ENCODE measurements around the gene CSGALNACT2.
A peak's percentile ranks its signal among the peaks of the same experiment; 100 is the strongest.

Gene CSGALNACT2

DNA sequence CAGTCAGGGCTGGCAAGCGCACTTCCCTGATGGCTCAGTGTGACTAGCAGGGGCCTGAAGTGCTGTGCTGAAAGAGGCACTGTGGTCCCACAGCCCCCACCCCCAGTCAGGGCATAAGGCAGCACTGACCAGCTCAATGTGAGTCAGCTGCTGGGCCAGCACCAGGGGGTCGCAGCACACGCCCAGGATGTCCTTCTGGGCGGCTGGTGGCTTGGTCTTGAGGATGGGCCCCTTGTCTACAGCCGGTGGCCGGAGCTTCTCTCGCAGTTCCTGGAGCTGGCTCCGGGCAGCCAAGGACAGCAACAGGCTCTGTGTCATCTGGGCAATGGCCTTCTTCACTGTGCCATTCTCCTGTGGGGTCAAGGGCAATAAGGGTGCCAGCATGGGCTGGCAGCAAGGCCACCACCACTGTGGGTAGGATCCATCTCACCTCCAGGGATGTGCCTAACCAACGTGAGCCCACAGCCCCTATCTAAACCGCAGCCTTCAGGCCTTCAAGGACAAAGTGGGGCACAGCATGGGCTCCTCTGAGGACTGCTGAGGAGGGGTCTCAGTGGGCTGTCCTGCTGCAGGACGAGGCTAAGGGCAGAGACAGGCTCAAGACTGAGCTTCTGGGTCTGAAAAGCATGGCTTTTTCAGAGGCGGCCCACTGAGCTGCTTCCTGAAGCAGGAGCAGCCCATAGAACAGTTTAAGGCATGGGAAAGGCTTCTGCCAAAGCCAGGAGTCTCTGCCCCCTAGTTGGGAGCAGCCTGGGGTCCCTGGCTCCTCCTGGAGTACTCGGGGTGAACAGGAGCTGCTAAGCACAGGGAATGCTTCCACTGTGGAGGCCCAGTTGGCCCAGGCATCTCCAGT is 62.5 kb downstream of the CSGALNACT2 start:
- Histone ChIP-seq H3K36me3 (ENCODE audit: control insufficient read depth in 2 of 2, insufficient read depth in 2 of 2, low read length in 2 of 2) (no peaks in the 10 kb centered on the region), H3K4me3 (ENCODE audit: low read length in 2 of 2) (no peak overlapping the region), H3K4me1 (ENCODE audit: control insufficient read depth in 2 of 2, insufficient read depth in 2 of 2, low read length in 2 of 2) (peaks cover 0 to 2% of the 10 kb centered on the region in 2 donors), H3K9ac (ENCODE audit: low read depth in 1 of 2, low read length in 2 of 2) (no peak overlapping the region), H3K9me3 (ENCODE audit: control insufficient read depth in 2 of 2, low read length in 2 of 2) (no peaks in the 10 kb centered on the region), H3K27ac (ENCODE audit: low read depth in 2 of 2, low read length in 2 of 2) (no peak overlapping the region), H3K27me3 (ENCODE audit: control insufficient read depth in 2 of 2, insufficient read depth in 2 of 2, low read length in 2 of 2) (no peaks in the 10 kb centered on the region)

DNA sequence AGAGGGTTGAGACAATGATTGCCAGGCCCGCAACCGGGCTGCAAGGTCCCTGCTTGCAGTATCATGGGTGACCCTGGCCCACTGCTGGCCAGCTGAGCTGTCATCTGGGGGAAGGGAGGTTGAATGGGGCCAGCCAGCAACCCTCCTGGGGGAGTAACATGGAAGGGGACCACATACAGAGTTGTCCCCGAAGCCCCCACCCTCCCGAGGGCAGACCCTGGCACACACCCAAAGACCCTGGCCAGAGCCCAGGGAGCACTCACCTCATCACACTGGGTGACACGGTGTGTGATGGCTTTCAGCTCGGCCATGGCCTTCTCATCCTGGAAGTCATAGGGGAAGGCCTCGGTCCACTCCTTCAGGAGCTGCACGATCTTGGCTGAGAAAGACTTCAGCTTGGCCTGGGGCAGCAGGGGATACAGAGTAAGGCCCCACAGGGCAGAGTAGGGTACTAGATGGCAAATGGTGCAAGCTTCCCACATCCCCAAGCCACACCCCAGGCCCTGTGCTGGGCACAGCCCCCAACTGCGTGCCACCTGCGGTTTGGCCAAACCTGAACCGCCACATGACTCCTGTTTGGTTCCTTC is 63.4 kb downstream of the CSGALNACT2 start:
- no peaks in the 10 kb centered on the region for H3K36me3 ChIP-seq (ENCODE audit: control insufficient read depth in 2 of 2, insufficient read depth in 2 of 2, low read length in 2 of 2)
- H3K4me1 ChIP-seq (ENCODE audit: control insufficient read depth in 2 of 2, insufficient read depth in 2 of 2, low read length in 2 of 2), result peaks cover 0 to 2% of the 10 kb centered on the region in 2 donors
- peak overlapping the region in 1 of 2 donors; percentile 63 for H3K4me3 ChIP-seq (ENCODE audit: low read length in 2 of 2)
- H3K27ac ChIP-seq (ENCODE audit: low read depth in 2 of 2, low read length in 2 of 2), result no peak overlapping the region
- no peak overlapping the region for H3K9ac ChIP-seq (ENCODE audit: low read depth in 1 of 2, low read length in 2 of 2)
- no peaks in the 10 kb centered on the region for H3K9me3 ChIP-seq (ENCODE audit: control insufficient read depth in 2 of 2, low read length in 2 of 2)
- H3K27me3 ChIP-seq (ENCODE audit: control insufficient read depth in 2 of 2, insufficient read depth in 2 of 2, low read length in 2 of 2), result no peaks in the 10 kb centered on the region

- peak overlapping the region; percentile 33 to 63 for H3K4me3 ChIP-seq (ENCODE audit: low read length in 2 of 2)
- no peak overlapping the region for H3K27ac ChIP-seq (ENCODE audit: low read depth in 2 of 2, low read length in 2 of 2)
- no peaks in the 10 kb centered on the region for H3K36me3 ChIP-seq (ENCODE audit: control insufficient read depth in 2 of 2, insufficient read depth in 2 of 2, low read length in 2 of 2)
- H3K27me3 ChIP-seq (ENCODE audit: control insufficient read depth in 2 of 2, insufficient read depth in 2 of 2, low read length in 2 of 2), result no peaks in the 10 kb centered on the region
- H3K9ac ChIP-seq (ENCODE audit: low read depth in 1 of 2, low read length in 2 of 2), result peak overlapping the region in 1 of 2 donors; percentile 29
- H3K4me1 ChIP-seq (ENCODE audit: control insufficient read depth in 2 of 2, insufficient read depth in 2 of 2, low read length in 2 of 2), result peaks cover 0 to 2% of the 10 kb centered on the region in 2 donors
- no peaks in the 10 kb centered on the region for H3K9me3 ChIP-seq (ENCODE audit: control insufficient read depth in 2 of 2, low read length in 2 of 2)
These were observed 64.0 kb downstream of the CSGALNACT2 start for GRCh38 chr10:43202224-43202656.

DNA sequence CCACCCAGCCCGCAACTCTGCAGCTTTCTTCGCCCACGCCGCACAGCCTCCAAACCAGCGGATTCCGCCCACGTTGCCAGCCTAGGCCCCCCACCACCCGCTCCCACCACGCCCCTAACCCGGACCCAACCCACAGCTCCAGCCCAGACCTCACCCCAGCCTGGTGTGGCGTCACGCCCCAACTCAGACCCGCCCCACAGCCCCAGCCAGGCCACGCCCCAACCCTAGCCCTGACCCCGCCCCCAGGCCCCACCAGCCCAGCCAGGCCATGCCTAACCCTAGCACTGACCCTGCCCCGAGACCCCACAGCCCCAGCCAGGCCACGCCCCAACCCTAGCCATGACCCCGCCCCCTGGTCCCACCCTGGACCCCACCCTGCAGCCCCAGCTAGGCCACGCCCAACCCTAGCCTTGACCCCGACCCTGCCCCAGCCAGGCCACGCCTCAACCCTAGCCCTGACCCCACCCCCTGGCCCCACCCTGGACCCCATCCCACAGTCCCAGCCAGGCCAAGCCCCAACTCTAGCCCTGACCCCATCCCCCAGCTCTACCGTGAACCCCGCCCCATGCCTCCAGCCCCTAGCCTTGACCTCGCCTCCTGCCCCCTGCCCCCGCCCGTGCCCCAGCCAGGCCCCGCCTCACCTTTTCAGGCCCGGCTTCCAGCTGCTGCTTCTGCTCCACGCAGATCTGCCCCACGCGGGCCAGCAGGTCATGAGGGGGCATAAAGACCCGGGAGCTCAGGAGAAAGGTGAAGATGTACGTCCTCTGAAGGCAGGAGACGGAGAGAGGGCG is 64.6 kb downstream of the CSGALNACT2 start:
- Histone ChIP-seq H3K4me3 (ENCODE audit: low read length in 2 of 2) (peak overlapping the region in 1 of 2 donors; percentile 33), H3K4me1 (ENCODE audit: control insufficient read depth in 2 of 2, insufficient read depth in 2 of 2, low read length in 2 of 2) (peaks cover 0 to 2% of the 10 kb centered on the region in 2 donors), H3K27me3 (ENCODE audit: control insufficient read depth in 2 of 2, insufficient read depth in 2 of 2, low read length in 2 of 2) (no peaks in the 10 kb centered on the region), H3K9ac (ENCODE audit: low read depth in 1 of 2, low read length in 2 of 2) (no peak overlapping the region), H3K27ac (ENCODE audit: low read depth in 2 of 2, low read length in 2 of 2) (no peak overlapping the region), H3K36me3 (ENCODE audit: control insufficient read depth in 2 of 2, insufficient read depth in 2 of 2, low read length in 2 of 2) (no peaks in the 10 kb centered on the region), H3K9me3 (ENCODE audit: control insufficient read depth in 2 of 2, low read length in 2 of 2) (no peaks in the 10 kb centered on the region)

DNA sequence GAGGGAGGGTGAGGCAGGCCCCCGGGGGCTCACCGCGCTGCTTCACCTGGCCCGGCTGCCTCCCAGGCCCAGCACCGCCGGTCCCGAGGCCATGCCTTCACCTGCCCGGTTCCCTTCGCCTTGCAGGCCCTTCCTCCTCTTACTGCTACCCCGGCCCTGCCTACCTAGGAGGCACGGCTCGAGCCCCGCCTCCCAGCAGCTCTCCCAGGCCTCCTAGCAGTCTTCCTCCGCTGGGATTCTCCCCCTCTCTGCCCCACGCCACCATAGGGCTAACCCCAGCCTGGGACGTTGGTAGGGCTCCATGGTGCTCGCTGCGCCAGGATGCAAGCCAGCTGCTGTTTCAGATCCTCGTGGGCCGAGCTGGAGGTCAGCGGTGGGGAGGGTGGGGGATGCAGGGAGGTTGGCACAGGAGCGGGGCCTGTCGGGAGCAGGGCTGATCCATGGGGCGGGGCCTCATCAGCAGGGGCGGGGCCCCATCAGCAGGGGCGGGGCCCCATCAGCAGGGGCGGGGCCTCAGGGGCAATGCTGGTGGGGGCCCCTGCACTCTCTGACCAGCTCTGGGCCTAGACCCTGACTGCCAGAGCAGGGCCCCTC is 65.3 kb downstream of the CSGALNACT2 start:
- Histone ChIP-seq H3K27ac (ENCODE audit: low read depth in 2 of 2, low read length in 2 of 2) (no peak overlapping the region), H3K4me3 (ENCODE audit: low read length in 2 of 2) (no peak overlapping the region)

GRCh38 chr10:43204042-43204942 is 66.0 kb downstream of the CSGALNACT2 start:
- Histone ChIP-seq H3K9me3 (ENCODE audit: control insufficient read depth in 2 of 2, low read length in 2 of 2) (no peaks in the 10 kb centered on the region), H3K9ac (ENCODE audit: low read depth in 1 of 2, low read length in 2 of 2) (no peak overlapping the region), H3K36me3 (ENCODE audit: control insufficient read depth in 2 of 2, insufficient read depth in 2 of 2, low read length in 2 of 2) (no peaks in the 10 kb centered on the region), H3K4me1 (ENCODE audit: control insufficient read depth in 2 of 2, insufficient read depth in 2 of 2, low read length in 2 of 2) (peaks cover 0 to 2% of the 10 kb centered on the region in 2 donors), H3K27ac (ENCODE audit: low read depth in 2 of 2, low read length in 2 of 2) (no peak overlapping the region), H3K4me3 (ENCODE audit: low read length in 2 of 2) (no peak overlapping the region), H3K27me3 (ENCODE audit: control insufficient read depth in 2 of 2, insufficient read depth in 2 of 2, low read length in 2 of 2) (no peaks in the 10 kb centered on the region)

More for the DNA sequence above, 65.3 kb downstream of the CSGALNACT2 start:
- Histone ChIP-seq H3K9me3 (ENCODE audit: control insufficient read depth in 2 of 2, low read length in 2 of 2) (no peaks in the 10 kb centered on the region), H3K27me3 (ENCODE audit: control insufficient read depth in 2 of 2, insufficient read depth in 2 of 2, low read length in 2 of 2) (no peaks in the 10 kb centered on the region), H3K4me1 (ENCODE audit: control insufficient read depth in 2 of 2, insufficient read depth in 2 of 2, low read length in 2 of 2) (peaks cover 0 to 2% of the 10 kb centered on the region in 2 donors), H3K9ac (ENCODE audit: low read depth in 1 of 2, low read length in 2 of 2) (no peak overlapping the region), H3K36me3 (ENCODE audit: control insufficient read depth in 2 of 2, insufficient read depth in 2 of 2, low read length in 2 of 2) (no peaks in the 10 kb centered on the region)

DNA sequence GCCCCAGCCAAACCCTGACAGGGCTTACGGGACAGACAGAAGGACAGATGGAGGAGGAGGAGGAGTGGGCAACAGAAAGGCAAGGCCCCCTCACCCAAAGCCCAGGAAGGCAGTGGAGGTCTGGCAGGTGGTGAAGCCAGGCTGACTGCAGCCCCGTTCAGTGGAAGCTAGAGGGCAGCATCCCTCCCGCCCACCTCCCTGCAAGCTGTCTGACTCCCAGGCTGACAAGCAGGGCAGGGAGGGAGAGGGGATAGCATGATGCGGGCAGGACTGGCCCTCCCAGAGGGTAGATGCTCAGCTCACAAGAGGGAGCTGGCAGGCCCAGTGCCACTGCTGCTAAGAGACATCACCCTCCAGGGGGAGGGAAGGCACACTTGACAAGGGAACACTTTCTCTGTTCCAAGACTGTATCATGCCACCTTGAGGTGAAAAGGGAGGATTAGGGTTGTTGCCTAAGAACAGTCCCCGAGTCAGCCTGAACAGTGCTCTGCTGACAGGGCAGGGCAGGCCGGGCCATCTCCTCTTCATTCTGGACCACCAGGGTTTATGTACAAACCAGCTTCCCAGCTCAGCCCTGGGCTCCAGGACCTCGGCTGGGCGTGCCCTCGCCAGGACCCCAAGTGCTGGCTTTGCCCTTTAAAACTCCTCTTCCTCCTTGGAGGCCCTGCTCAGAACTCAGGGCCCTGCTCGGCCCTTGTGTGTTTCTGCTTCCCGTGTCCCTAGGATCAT is 66.9 kb downstream of the CSGALNACT2 start:
- Histone ChIP-seq H3K27me3 (ENCODE audit: control insufficient read depth in 2 of 2, insufficient read depth in 2 of 2, low read length in 2 of 2) (no peaks in the 10 kb centered on the region), H3K36me3 (ENCODE audit: control insufficient read depth in 2 of 2, insufficient read depth in 2 of 2, low read length in 2 of 2) (no peaks in the 10 kb centered on the region), H3K9me3 (ENCODE audit: control insufficient read depth in 2 of 2, low read length in 2 of 2) (no peaks in the 10 kb centered on the region), H3K4me1 (ENCODE audit: control insufficient read depth in 2 of 2, insufficient read depth in 2 of 2, low read length in 2 of 2) (peaks cover 0 to 2% of the 10 kb centered on the region in 2 donors), H3K4me3 (ENCODE audit: low read length in 2 of 2) (no peak overlapping the region), H3K9ac (ENCODE audit: low read depth in 1 of 2, low read length in 2 of 2) (no peak overlapping the region), H3K27ac (ENCODE audit: low read depth in 2 of 2, low read length in 2 of 2) (no peak overlapping the region)

DNA sequence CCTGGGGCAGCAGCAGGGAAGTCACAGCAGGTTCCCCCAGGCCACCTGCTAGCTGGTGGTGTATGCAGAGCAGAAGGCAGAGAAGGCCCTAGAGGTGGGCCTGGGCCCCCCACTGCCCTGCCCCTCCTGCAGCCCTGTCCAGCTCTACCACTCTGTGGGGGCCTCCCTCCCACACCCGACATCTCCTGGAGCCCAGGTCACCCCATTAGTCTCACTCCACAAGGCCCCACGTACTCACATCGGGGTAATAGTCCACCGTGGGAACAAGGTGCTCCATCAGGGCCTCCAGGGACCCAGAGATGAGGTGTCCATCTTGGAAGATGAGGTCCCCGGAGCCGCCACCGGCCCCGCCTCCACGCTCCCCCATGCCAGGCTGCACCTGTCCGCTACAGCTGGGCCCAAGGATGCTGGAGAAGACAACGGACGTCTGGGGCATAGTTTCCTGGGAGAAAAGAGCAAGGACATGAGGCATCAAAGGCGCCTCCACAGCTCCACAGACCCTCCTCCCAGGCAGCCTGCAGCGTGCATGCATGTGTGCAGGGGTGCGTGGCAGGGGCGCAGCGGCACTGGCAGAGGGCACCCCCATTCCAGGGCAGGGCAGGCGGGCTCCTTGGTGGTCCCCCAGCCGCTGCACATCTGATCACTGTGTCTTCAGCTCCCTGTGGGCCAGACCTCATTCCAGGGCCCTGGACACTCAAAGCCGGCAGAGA is 67.6 kb downstream of the CSGALNACT2 start:
- Histone ChIP-seq H3K36me3 (ENCODE audit: control insufficient read depth in 2 of 2, insufficient read depth in 2 of 2, low read length in 2 of 2) (no peaks in the 10 kb centered on the region), H3K9me3 (ENCODE audit: control insufficient read depth in 2 of 2, low read length in 2 of 2) (no peaks in the 10 kb centered on the region), H3K27me3 (ENCODE audit: control insufficient read depth in 2 of 2, insufficient read depth in 2 of 2, low read length in 2 of 2) (no peaks in the 10 kb centered on the region), H3K27ac (ENCODE audit: low read depth in 2 of 2, low read length in 2 of 2) (no peak overlapping the region), H3K9ac (ENCODE audit: low read depth in 1 of 2, low read length in 2 of 2) (no peak overlapping the region), H3K4me3 (ENCODE audit: low read length in 2 of 2) (no peak overlapping the region), H3K4me1 (ENCODE audit: control insufficient read depth in 2 of 2, insufficient read depth in 2 of 2, low read length in 2 of 2) (peaks cover 0 to 2% of the 10 kb centered on the region in 2 donors)
